Neural cell (in vitro differentiated cells): ENCODE data around the gene SMYD5. TPM values are rescaled to one million over a fixed set of nuclear protein-coding genes. Genes with fewer than 3 reads are reported as not detected.
A peak's percentile ranks its signal among the peaks of the same experiment; 100 is the strongest.

Experiments used
- H2AFZ ChIP-seq: fragments of 200-600, 300-800 bp; sonication (generic), shearing (Covaris generic); 2 replicates; pipeline ENCODE4 v1.6.0; 2014; ENCODE audit warnings: low read depth, mild to moderate bottlenecking, antibody characterized with exemption, low read length, moderate library complexity
- H3F3A ChIP-seq: fragments of 200-600 bp; shearing (Covaris generic); 2 replicates; pipeline ENCODE4 v1.6.1; 2016; ENCODE audit warnings: mild to moderate bottlenecking, moderate library complexity, mixed read lengths, antibody characterized with exemption, low read length; ENCODE audit not compliant: insufficient read depth, poor library complexity, severe bottlenecking
- H3K27ac ChIP-seq: fragments of 200-600, 300-800 bp; sonication (generic), shearing (Covaris generic); 2 replicates; pipeline ENCODE4 v1.5.1; 2014; ENCODE audit warnings: mild to moderate bottlenecking, low read length, moderate library complexity
- H3K27me3 ChIP-seq: fragments of 300-800, 200-600 bp; sonication (generic), shearing (Covaris generic); 2 replicates; pipeline ENCODE4 v1.6.0; 2014; ENCODE audit warnings: mild to moderate bottlenecking, low read depth, low read length, moderate library complexity; ENCODE audit not compliant: insufficient read depth
- H3K36me3 ChIP-seq: fragments of 300-800, 200-600 bp; sonication (generic), shearing (Covaris generic); 2 replicates; pipeline ENCODE4 v1.5.1; 2014; ENCODE audit warnings: mild to moderate bottlenecking, antibody characterized with exemption, low read length, moderate library complexity; ENCODE audit not compliant: insufficient read depth
- H3K4me2 ChIP-seq: fragments of 300-800, 200-600 bp; sonication (generic), shearing (Covaris generic); 2 replicates; pipeline ENCODE4 v1.6.0; 2014; ENCODE audit warnings: mild to moderate bottlenecking, low read length
- H3K4me3 ChIP-seq: fragments of 300-800, 200-600 bp; sonication (generic), shearing (Covaris generic); 2 replicates; pipeline ENCODE4 v1.5.1; 2014; ENCODE audit warnings: mild to moderate bottlenecking, low read length, moderate library complexity
- H3K79me2 ChIP-seq: fragments of 200-600 bp; shearing (Covaris generic); replicated peaks from 2 replicates; pipeline ENCODE4 v1.6.0; 2014; ENCODE audit warnings: mild to moderate bottlenecking, low read length, moderate library complexity; ENCODE audit not compliant: insufficient read depth
- H3K9ac ChIP-seq: fragments of 300-800, 200-600 bp; sonication (generic), shearing (Covaris generic); 2 replicates; pipeline ENCODE4 v1.6.1; 2016; ENCODE audit warnings: mild to moderate bottlenecking, low read length, mixed read lengths
- H3K9me2 ChIP-seq: fragments of 200-600 bp; shearing (Covaris generic); 2 replicates; pipeline ENCODE4 v1.6.1; 2016; ENCODE audit warnings: mild to moderate bottlenecking, low read length, mixed read lengths; ENCODE audit not compliant: insufficient read depth
- H3K9me3 ChIP-seq: fragments of 200-600, 300-800 bp; sonication (generic), shearing (Covaris generic); 2 replicates; pipeline ENCODE4 v1.6.1; 2016; ENCODE audit warnings: mild to moderate bottlenecking, mixed run types, low read length, moderate library complexity, mixed read lengths
- H4K20me1 ChIP-seq: fragments of 200-600 bp; shearing (Covaris generic); 2 replicates; pipeline ENCODE4 v1.6.1; 2016; ENCODE audit warnings: mild to moderate bottlenecking, mixed run types; ENCODE audit not compliant: insufficient read depth
- EP300 ChIP-seq: fragments of 450-650 bp; conservative IDR thresholded peaks from 2 replicates; pipeline ENCODE4 v1.6.1; 2014; ENCODE audit warnings: antibody characterized with exemption, mild to moderate bottlenecking, moderate library complexity; ENCODE audit not compliant: poor library complexity, severe bottlenecking
- EZH2 ChIP-seq: fragments of 200-600, 300-800 bp; shearing (Covaris generic), sonication (generic); IDR thresholded peaks from 2 replicates; pipeline ENCODE4 v1.6.1; 2014; ENCODE audit warnings: antibody characterized with exemption, low read length, borderline replicate concordance, mild to moderate bottlenecking; ENCODE audit not compliant: insufficient read depth, poor library complexity, severe bottlenecking
- MXI1 ChIP-seq: fragments of 450-650 bp; conservative IDR thresholded peaks from 2 replicates; pipeline ENCODE4 v1.6.1; 2014; ENCODE audit warnings: antibody characterized with exemption, mild to moderate bottlenecking; ENCODE audit not compliant: poor library complexity, severe bottlenecking
- POLR2AphosphoS5 ChIP-seq: IDR thresholded peaks from 2 replicates; pipeline ENCODE4 v1.6.1; 2012
- RAD21 ChIP-seq: fragments of 450-650 bp; conservative IDR thresholded peaks from 2 replicates; pipeline ENCODE4 v1.6.1; 2014; ENCODE audit warnings: antibody characterized with exemption, mild to moderate bottlenecking, moderate library complexity
- SMC3 ChIP-seq: fragments of 450-650 bp; conservative IDR thresholded peaks from 2 replicates; pipeline ENCODE4 v1.6.1; 2014; ENCODE audit warnings: antibody characterized with exemption, mild to moderate bottlenecking, moderate library complexity; ENCODE audit not compliant: poor library complexity
- TAF1 ChIP-seq: IDR thresholded peaks from 2 replicates; pipeline ENCODE4 v1.6.1; 2012; ENCODE audit warnings: low read depth
- polyA plus RNA-seq: library from polyadenylated mRNA; depleted of rRNA; stranded (reverse); fragments of >200 nt; gene quantifications from 2 replicates; pipeline ENCODE4 v1.2.3, GENCODE V29; 2014
- TF ChIP-seq, protein P1 (sequence below): fragments of 450-650 bp; IDR thresholded peaks from 2 replicates; pipeline ENCODE4 v1.5.1; 2014; ENCODE audit warnings: antibody characterized with exemption, mild to moderate bottlenecking, moderate library complexity; ENCODE audit not compliant: poor library complexity, severe bottlenecking
- TF ChIP-seq, protein P2 (sequence below): IDR thresholded peaks from 2 replicates; pipeline ENCODE4 v1.6.1; 2012; ENCODE audit warnings: borderline replicate concordance

The SMYD5 gene
- polyA plus RNA-seq, 1 donor from 2014 or later: 15.5 TPM

DNA sequence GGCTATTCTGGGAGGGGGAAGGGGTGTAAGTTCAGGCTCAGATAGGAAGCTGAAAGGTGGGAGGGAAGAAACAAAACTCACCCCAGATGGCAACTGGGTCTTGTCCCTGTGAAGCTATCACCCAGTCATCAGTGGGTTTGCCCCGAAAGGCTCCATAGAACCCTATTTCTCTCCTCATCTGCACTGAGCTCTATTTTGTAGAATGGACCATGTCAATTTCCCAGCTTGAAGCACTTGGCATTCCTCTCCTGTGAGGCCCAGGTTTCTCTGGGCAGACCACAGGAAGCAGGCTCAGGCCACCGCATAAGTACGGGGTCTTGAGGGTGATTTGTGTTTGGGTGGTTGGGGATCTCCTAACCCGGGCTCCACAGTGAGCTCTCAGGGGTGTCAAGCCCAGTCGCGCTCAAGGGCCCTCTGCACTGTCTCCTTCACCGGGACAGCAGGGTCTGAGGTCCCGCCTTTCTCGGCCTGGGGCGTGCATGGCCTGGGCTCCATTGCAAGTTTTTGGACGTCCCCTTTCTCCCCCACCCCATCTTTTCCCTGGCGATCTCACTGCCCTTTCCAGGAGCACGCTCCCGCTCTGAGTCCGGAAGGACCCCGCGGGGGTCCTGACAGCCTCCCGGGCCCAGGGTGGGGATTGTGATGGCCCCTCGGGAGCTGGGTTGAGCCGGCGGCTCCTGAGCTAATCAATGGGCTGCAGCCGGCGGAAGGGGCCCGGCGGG, 38.9 kb upstream of the SMYD5 start:
- H3K36me3 ChIP-seq: no peaks in the 10 kb centered on the region
- H3K4me3 ChIP-seq: peak overlapping the region; percentile 60
- no peak overlapping the region for H3K27ac ChIP-seq
- no peak overlapping the region for H3K9ac ChIP-seq
- H3K9me2 ChIP-seq: no peaks in the 10 kb centered on the region
- no peaks in the 10 kb centered on the region for H3K9me3 ChIP-seq
- no peaks in the 10 kb centered on the region for H3F3A ChIP-seq
- no peak overlapping the region for H2AFZ ChIP-seq
- no peak overlapping the region for H3K4me2 ChIP-seq
- TF ChIP-seq SMC3: no peak
- no peak for TF ChIP-seq POLR2AphosphoS5
- TF ChIP-seq EZH2: no peak
- no peak for TF ChIP-seq MXI1
- TF ChIP-seq, protein P1, sequence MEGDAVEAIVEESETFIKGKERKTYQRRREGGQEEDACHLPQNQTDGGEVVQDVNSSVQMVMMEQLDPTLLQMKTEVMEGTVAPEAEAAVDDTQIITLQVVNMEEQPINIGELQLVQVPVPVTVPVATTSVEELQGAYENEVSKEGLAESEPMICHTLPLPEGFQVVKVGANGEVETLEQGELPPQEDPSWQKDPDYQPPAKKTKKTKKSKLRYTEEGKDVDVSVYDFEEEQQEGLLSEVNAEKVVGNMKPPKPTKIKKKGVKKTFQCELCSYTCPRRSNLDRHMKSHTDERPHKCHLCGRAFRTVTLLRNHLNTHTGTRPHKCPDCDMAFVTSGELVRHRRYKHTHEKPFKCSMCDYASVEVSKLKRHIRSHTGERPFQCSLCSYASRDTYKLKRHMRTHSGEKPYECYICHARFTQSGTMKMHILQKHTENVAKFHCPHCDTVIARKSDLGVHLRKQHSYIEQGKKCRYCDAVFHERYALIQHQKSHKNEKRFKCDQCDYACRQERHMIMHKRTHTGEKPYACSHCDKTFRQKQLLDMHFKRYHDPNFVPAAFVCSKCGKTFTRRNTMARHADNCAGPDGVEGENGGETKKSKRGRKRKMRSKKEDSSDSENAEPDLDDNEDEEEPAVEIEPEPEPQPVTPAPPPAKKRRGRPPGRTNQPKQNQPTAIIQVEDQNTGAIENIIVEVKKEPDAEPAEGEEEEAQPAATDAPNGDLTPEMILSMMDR: no peak
- TF ChIP-seq, protein P2, sequence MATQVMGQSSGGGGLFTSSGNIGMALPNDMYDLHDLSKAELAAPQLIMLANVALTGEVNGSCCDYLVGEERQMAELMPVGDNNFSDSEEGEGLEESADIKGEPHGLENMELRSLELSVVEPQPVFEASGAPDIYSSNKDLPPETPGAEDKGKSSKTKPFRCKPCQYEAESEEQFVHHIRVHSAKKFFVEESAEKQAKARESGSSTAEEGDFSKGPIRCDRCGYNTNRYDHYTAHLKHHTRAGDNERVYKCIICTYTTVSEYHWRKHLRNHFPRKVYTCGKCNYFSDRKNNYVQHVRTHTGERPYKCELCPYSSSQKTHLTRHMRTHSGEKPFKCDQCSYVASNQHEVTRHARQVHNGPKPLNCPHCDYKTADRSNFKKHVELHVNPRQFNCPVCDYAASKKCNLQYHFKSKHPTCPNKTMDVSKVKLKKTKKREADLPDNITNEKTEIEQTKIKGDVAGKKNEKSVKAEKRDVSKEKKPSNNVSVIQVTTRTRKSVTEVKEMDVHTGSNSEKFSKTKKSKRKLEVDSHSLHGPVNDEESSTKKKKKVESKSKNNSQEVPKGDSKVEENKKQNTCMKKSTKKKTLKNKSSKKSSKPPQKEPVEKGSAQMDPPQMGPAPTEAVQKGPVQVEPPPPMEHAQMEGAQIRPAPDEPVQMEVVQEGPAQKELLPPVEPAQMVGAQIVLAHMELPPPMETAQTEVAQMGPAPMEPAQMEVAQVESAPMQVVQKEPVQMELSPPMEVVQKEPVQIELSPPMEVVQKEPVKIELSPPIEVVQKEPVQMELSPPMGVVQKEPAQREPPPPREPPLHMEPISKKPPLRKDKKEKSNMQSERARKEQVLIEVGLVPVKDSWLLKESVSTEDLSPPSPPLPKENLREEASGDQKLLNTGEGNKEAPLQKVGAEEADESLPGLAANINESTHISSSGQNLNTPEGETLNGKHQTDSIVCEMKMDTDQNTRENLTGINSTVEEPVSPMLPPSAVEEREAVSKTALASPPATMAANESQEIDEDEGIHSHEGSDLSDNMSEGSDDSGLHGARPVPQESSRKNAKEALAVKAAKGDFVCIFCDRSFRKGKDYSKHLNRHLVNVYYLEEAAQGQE: no peak
- TF ChIP-seq TAF1: no peak
- TF ChIP-seq RAD21: no peak
- TF ChIP-seq EP300: no peak
- peaks cover 50% of the 10 kb centered on the region for H3K27me3 ChIP-seq
- no peaks in the 10 kb centered on the region for H3K79me2 ChIP-seq
- no peaks in the 10 kb centered on the region for H4K20me1 ChIP-seq

DNA sequence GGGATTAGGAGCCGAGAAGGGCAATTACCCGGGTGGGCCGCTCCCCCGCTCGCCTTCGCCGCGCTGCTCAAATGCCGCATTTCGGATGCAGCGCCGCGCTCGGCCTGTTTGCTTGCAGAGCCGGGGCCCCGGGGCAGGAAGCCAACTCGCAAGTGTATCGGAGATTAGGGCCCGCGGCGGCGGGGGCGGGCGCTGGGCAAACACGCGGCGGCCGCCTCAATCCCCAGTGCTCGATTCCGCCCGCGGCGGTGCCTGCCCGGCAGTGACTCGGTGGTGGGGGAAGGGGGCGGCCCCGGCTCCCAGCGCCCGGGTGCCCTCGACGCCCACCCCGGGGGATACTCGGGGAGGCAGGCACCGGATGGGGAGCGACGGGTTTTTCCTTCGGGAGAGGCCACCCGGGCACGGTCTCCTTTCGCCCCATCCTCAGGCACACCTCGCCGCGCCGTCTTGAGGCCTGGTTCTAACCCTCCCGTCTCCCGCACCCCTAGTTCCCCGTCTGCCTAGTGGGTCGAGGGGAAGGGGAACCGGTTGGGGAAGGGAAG, 38.3 kb upstream of the SMYD5 start:
- Histone ChIP-seq H3K9me2 (no peaks in the 10 kb centered on the region), H3K79me2 (no peaks in the 10 kb centered on the region), H3K9ac (no peak overlapping the region), H3K36me3 (no peaks in the 10 kb centered on the region), H3K4me2 (no peak overlapping the region), H3K27ac (no peak overlapping the region), H3F3A (no peaks in the 10 kb centered on the region), H3K27me3 (peaks cover 50% of the 10 kb centered on the region), H2AFZ (no peak overlapping the region), H4K20me1 (no peaks in the 10 kb centered on the region), H3K4me3 (peak overlapping the region; percentile 60), H3K9me3 (no peaks in the 10 kb centered on the region)
- TF ChIP-seq EZH2: peak; percentile 77
- no peak for TF ChIP-seq TAF1
